Mucosa of rectum (tissue), 2 donors: ENCODE results near the gene GSG1L2.
A peak's percentile ranks its signal among the peaks of the same experiment; 100 is the strongest.

Experiments
- H3K27ac ChIP-seq, 2 donors: one replicate each; pipeline ENCODE4 v1.7.0; 2013; ENCODE audit warnings: inconsistent platforms in 2 of 2, low read depth in 2 of 2, low read length in 2 of 2
- H3K27me3 ChIP-seq, 2 donors: one replicate each; pipeline ENCODE4 v1.7.0; 2013; ENCODE audit warnings: low read length in 2 of 2; ENCODE audit not compliant: control insufficient read depth in 2 of 2, insufficient read depth in 2 of 2
- H3K36me3 ChIP-seq, 2 donors: one replicate each; pipeline ENCODE4 v1.7.0; 2013; ENCODE audit warnings: low read length in 2 of 2; ENCODE audit not compliant: control insufficient read depth in 2 of 2, insufficient read depth in 2 of 2
- H3K4me1 ChIP-seq, 2 donors: one replicate each; pipeline ENCODE4 v1.7.0; 2013; ENCODE audit warnings: low read length in 2 of 2, mild to moderate bottlenecking in 1 of 2; ENCODE audit not compliant: control insufficient read depth in 2 of 2, insufficient read depth in 2 of 2
- H3K4me3 ChIP-seq, 2 donors: one replicate each; pipeline ENCODE4 v1.7.0; 2013; ENCODE audit warnings: low read length in 2 of 2
- H3K9ac ChIP-seq, 2 donors: one replicate each; pipeline ENCODE4 v1.7.0; 2013; ENCODE audit warnings: low read length in 2 of 2, low read depth in 1 of 2, mild to moderate bottlenecking in 1 of 2
- H3K9me3 ChIP-seq, 2 donors: one replicate each; pipeline ENCODE4 v1.7.0; 2013; ENCODE audit warnings: low read length in 2 of 2; ENCODE audit not compliant: control insufficient read depth in 2 of 2
- donor health status: healthy.
- donor health status: Normal muscosa, but diverticular disease.

The GSG1L2 gene

GRCh38 chr17:9844153-9844552, 22.3 kb upstream of the GSG1L2 start:
- Histone ChIP-seq H3K4me3 (no peak overlapping the region), H3K27me3 (no peaks in the 10 kb centered on the region), H3K27ac (no peak overlapping the region)

DNA sequence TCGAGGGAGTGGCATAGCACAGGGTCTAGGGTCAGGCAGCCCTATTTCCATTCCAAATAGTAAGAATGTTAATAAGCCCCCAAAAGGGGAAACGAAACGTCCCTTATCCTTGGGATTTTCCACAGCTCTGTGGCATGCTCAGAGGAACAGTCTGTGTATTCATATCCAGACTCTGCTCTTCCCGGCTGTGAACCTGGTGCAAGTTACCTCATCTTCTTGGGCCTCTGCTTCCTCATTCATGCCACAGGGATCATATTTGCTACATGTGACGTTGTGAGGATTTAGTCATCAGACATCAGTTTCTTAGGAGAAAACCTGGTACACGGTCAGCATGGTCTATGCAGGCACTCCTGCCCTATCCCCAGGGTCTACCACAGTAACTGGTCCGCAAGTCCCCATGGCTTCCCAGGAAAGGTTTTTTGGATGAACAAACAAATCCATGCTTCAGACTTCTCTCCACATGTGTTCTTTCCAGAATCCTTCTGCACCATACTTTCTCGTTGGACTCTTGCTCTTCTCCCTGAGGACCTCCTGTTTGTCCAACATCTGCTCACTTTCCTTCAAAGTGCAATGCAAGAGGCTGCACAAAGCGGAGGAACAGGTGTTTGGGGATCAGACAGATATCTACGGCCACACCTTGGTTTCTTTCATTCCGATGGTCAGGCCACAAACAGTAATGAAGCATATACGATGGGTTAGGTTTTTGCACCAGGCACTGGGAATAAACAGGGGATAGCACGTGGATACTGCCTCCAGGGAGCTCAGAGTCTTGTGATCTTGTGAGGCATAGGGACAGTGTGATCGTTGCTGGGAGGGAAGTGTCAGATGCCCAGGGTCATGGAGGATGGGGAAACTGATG, 21.5 kb upstream of the GSG1L2 start:
- Histone ChIP-seq H3K9ac (no peak overlapping the region), H3K4me3 (no peak overlapping the region), H3K27ac (peak overlapping the region in 1 of 2 donors; percentile 38), H3K4me1 (peaks cover 0 to 7% of the 10 kb centered on the region in 2 donors), H3K27me3 (no peaks in the 10 kb centered on the region), H3K36me3 (no peaks in the 10 kb centered on the region), H3K9me3 (no peaks in the 10 kb centered on the region)

More at GRCh38 chr17:9844153-9844552, 22.3 kb upstream of the GSG1L2 start:
- Histone ChIP-seq H3K36me3 (no peaks in the 10 kb centered on the region), H3K9ac (no peak overlapping the region), H3K9me3 (no peaks in the 10 kb centered on the region), H3K4me1 (peaks cover 0 to 5% of the 10 kb centered on the region in 2 donors)

DNA sequence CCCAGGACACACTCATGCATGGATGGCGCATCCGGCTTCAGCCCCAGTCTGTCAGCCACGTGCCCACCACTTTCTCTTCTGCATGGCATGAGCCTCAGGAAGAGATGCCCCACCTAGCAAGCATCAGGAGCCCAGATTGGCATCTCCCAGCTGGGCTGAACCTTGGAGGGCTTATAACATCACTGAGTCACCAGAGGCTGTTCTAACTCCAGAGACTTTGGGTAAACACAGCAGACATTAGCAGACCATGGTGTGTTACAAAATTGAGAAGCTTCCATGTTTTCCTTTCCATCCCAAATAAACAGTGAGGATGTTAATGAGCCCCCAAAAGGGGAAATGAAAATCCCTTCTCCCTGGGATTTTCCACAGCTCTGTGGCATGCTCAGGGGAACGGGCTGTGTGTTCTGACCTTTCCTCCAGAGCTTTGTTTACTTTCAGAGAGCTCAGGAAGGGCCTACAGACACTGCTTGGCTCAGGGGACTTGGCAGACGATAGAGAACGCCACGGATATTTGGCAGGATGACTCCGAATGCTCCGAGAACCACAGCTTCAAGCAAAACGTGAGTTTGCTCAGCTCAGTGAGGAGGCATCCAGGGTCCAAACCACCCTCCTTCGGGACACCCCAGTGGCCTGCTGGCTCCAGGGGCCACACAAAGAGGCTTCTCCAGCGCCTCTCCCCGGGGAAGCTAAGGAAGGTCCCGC, 20.3 kb upstream of the GSG1L2 start:
- Histone ChIP-seq H3K9ac (no peak overlapping the region), H3K9me3 (no peaks in the 10 kb centered on the region), H3K4me1 (peaks cover 0 to 7% of the 10 kb centered on the region in 2 donors), H3K27me3 (no peaks in the 10 kb centered on the region), H3K27ac (peak overlapping the region; percentile 48 to 58), H3K36me3 (no peaks in the 10 kb centered on the region), H3K4me3 (no peak overlapping the region)

DNA sequence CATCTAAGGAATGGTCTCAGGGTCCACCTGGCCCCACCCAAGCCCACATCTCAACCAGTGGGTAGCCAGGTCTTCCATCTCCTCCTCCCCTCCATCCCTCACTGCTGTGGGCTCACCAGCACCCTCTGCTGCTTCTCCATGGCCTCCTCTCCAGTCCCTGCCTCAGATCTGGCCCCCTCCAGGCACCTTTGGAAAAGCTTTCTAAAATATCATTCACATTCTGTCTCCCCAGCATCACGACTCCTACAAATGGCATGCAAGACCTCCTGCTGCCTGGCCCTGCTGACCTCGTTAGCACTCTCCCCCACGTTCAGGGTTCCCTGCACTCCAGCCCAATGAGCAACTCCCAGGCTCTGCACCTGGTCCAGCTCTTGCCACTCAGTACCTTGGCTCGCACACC, 17.6 kb upstream of the GSG1L2 start:
- Histone ChIP-seq H3K36me3 (no peaks in the 10 kb centered on the region), H3K9me3 (no peaks in the 10 kb centered on the region), H3K4me3 (no peak overlapping the region), H3K9ac (no peak overlapping the region), H3K4me1 (peaks cover 0 to 7% of the 10 kb centered on the region in 2 donors), H3K27me3 (no peaks in the 10 kb centered on the region), H3K27ac (no peak overlapping the region)

DNA sequence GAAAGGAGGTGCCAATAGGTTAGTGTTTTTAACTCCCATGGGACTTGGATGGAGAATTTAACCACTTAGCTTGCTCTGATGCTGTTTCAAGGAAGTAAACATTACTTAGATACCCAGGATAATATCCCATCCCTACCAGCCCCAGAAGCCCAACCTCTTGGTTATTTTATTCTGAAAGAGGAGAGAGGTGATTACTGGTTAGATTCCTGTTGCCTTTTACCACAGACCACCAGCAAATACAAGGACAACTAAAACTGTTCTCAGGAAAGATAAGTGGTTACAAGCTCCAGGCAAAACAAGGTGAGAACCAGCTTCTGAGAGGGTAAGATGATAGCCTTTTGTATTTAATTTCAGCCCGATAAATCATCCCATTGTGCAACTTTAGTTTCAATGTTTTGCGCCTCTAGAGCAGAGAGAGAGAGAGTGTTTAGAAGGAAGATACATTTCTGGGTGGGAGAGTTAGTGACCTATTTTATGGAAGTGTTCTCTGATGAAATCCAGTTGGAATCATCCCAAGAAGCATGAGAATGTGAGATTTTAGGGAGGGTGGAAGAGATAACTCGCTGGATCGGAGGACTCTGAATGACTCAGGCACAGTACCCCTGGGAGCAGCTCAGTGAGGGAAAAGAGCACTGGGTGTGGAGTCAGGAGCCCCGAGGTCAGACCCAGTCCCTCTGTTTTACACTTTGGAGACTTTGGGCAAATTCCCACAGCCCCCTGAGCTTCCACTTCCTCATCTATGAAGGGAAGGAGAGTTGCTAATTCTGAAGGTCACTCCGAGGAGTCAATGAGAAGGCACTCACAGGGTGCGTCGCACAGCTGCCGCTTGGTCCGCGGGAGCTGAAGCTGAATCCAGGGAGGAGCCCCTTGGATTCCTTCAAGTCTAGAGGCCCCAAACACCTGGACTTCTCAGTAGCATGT, 15.9 kb upstream of the GSG1L2 start:
- peak overlapping the region in 1 of 2 donors; percentile 35 for H3K27ac ChIP-seq
- no peak overlapping the region for H3K4me3 ChIP-seq
- no peaks in the 10 kb centered on the region for H3K9me3 ChIP-seq
- H3K4me1 ChIP-seq, result peaks cover 0 to 7% of the 10 kb centered on the region in 2 donors
- no peaks in the 10 kb centered on the region for H3K36me3 ChIP-seq
- no peaks in the 10 kb centered on the region for H3K27me3 ChIP-seq
- no peak overlapping the region for H3K9ac ChIP-seq

- no peaks in the 10 kb centered on the region for H3K36me3 ChIP-seq
- H3K9ac ChIP-seq, result no peak overlapping the region
- no peak overlapping the region for H3K27ac ChIP-seq
- H3K4me1 ChIP-seq, result peaks cover 0 to 2% of the 10 kb centered on the region in 2 donors
- H3K4me3 ChIP-seq, result no peak overlapping the region
- no peaks in the 10 kb centered on the region for H3K9me3 ChIP-seq
- no peaks in the 10 kb centered on the region for H3K27me3 ChIP-seq
These were observed 12.0 kb upstream of the GSG1L2 start for GRCh38 chr17:9833922-9834321.

GRCh38 chr17:9830711-9831110, 8.8 kb upstream of the GSG1L2 start:
- Histone ChIP-seq H3K4me3 (no peak overlapping the region), H3K4me1 (no peaks in the 10 kb centered on the region), H3K27ac (no peak overlapping the region), H3K36me3 (no peaks in the 10 kb centered on the region), H3K9ac (no peak overlapping the region), H3K9me3 (no peaks in the 10 kb centered on the region), H3K27me3 (no peaks in the 10 kb centered on the region)

DNA sequence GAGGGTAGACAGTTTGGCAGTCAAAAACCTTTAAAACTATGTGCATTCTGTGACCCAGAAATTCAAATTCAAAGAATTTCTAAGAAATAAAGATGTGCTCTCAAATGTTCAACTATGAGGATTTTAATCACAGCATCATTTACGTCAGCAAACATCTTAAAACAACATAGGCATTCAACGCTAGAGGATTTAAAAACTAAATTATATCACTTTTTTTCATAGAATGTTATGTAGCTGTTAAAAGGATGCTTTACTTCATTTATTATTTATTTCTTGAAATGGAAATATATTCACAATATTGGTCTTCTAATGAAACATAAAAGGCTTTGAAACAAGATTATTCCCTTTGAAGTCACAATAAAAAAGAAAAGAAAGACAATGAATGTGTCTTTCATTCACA, 7.5 kb upstream of the GSG1L2 start:
- H3K27me3 ChIP-seq, result no peaks in the 10 kb centered on the region
- no peaks in the 10 kb centered on the region for H3K9me3 ChIP-seq
- no peak overlapping the region for H3K27ac ChIP-seq
- no peak overlapping the region for H3K9ac ChIP-seq
- H3K4me1 ChIP-seq, result no peaks in the 10 kb centered on the region
- no peak overlapping the region for H3K4me3 ChIP-seq
- no peaks in the 10 kb centered on the region for H3K36me3 ChIP-seq

- Histone ChIP-seq H3K9ac (no peak overlapping the region), H3K9me3 (no peaks in the 10 kb centered on the region), H3K36me3 (no peaks in the 10 kb centered on the region), H3K4me3 (no peak overlapping the region), H3K27me3 (no peaks in the 10 kb centered on the region), H3K27ac (peak overlapping the region in 1 of 2 donors; percentile 13), H3K4me1 (no peaks in the 10 kb centered on the region)
These were observed 6.7 kb upstream of the GSG1L2 start for GRCh38 chr17:9828296-9829295.
